ENCODE data around the gene PRKAR1B.

DNA sequence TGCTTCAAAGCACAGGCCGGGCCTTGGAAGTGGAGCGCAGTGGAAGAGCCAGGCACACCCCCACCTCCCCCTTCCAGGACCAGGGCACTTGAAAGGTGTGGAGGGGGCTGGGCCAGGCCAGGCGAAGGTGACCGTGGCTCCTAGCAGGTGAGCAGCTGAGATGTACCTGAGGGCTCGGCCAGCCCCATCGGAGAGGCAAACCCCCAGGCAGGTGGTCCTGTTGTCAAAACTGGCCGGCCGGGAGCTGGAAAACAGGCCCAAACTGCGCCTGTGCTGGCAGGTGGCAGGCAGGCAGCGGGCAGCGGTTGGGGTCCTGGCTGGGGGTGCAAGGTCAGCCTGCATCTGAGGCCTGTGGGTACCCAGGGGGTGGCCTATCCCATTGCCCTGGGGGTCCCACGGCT is 97.0 kb downstream of the PRKAR1B start:
- TF ChIP-seq ZNF785 (tag by site-specific recombination; IDR thresholded peaks at IDR 0.05), result no peak
- TF ChIP-seq, protein P1, sequence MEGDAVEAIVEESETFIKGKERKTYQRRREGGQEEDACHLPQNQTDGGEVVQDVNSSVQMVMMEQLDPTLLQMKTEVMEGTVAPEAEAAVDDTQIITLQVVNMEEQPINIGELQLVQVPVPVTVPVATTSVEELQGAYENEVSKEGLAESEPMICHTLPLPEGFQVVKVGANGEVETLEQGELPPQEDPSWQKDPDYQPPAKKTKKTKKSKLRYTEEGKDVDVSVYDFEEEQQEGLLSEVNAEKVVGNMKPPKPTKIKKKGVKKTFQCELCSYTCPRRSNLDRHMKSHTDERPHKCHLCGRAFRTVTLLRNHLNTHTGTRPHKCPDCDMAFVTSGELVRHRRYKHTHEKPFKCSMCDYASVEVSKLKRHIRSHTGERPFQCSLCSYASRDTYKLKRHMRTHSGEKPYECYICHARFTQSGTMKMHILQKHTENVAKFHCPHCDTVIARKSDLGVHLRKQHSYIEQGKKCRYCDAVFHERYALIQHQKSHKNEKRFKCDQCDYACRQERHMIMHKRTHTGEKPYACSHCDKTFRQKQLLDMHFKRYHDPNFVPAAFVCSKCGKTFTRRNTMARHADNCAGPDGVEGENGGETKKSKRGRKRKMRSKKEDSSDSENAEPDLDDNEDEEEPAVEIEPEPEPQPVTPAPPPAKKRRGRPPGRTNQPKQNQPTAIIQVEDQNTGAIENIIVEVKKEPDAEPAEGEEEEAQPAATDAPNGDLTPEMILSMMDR (tag by site-specific recombination; IDR thresholded peaks at IDR 0.05), result no peak
- TF ChIP-seq, protein P2, sequence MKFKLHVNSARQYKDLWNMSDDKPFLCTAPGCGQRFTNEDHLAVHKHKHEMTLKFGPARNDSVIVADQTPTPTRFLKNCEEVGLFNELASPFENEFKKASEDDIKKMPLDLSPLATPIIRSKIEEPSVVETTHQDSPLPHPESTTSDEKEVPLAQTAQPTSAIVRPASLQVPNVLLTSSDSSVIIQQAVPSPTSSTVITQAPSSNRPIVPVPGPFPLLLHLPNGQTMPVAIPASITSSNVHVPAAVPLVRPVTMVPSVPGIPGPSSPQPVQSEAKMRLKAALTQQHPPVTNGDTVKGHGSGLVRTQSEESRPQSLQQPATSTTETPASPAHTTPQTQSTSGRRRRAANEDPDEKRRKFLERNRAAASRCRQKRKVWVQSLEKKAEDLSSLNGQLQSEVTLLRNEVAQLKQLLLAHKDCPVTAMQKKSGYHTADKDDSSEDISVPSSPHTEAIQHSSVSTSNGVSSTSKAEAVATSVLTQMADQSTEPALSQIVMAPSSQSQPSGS (tag by site-specific recombination; IDR thresholded peaks at IDR 0.05; ENCODE audit: low read depth), result no peak
- no peak for TF ChIP-seq ZNF626 (tag by site-specific recombination; IDR thresholded peaks at IDR 0.05)
- no peak for TF ChIP-seq ZNF571 (tag by site-specific recombination; IDR thresholded peaks at IDR 0.05)
- no peak for TF ChIP-seq ZNF302 (tag by site-specific recombination; IDR thresholded peaks at IDR 0.05; ENCODE audit: low read depth)
- TF ChIP-seq ZNF24 (tag by site-specific recombination; IDR thresholded peaks at IDR 0.05), result no peak
- no peak for TF ChIP-seq YY1 (tag by site-specific recombination; IDR thresholded peaks at IDR 0.05)
- TF ChIP-seq, protein P3, sequence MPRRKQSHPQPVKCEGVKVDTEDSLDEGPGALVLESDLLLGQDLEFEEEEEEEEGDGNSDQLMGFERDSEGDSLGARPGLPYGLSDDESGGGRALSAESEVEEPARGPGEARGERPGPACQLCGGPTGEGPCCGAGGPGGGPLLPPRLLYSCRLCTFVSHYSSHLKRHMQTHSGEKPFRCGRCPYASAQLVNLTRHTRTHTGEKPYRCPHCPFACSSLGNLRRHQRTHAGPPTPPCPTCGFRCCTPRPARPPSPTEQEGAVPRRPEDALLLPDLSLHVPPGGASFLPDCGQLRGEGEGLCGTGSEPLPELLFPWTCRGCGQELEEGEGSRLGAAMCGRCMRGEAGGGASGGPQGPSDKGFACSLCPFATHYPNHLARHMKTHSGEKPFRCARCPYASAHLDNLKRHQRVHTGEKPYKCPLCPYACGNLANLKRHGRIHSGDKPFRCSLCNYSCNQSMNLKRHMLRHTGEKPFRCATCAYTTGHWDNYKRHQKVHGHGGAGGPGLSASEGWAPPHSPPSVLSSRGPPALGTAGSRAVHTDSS (tag by site-specific recombination; IDR thresholded peaks at IDR 0.05), result no peak
- no peak for TF ChIP-seq ZFP3 (tag by site-specific recombination; IDR thresholded peaks at IDR 0.05; ENCODE audit: low read depth)
- no peak for TF ChIP-seq ZNF501 (tag by site-specific recombination; IDR thresholded peaks at IDR 0.05)
